B cell (primary cell): ENCODE results near the gene FGD4. TPM values are rescaled to one million over a fixed set of nuclear protein-coding genes. Genes with fewer than 3 reads are reported as not detected.

Source experiments
- ATAC-seq: fragments of 200-7000 bp; cut with Tn5 transposase; one replicate; pipeline ENCODE4 v1.10.0; 2021; ENCODE audit warnings: low read depth, mild to moderate bottlenecking, moderate number of reproducible peaks, moderate library complexity
- CTCF ChIA-PET: fragments of 350-600 bp; sonication (Branson Sonifier 250); formaldehyde crosslinking; loops from one replicate; lab custom pipeline; 2021; ENCODE audit warnings: antibody characterized with exemption, inconsistent platforms; lab: Charles Lee
- POLR2A ChIA-PET: fragments of 350-600 bp; sonication (Branson Sonifier 250); formaldehyde crosslinking; loops from one replicate; lab custom pipeline; 2021; ENCODE audit warnings: antibody characterized with exemption; lab: Charles Lee
- DNase-seq: peaks from one replicate; pipeline ENCODE4 v3.0.0; 2013
- H2AFZ ChIP-seq: 2 replicates; pipeline ENCODE4 v1.6.1; 2012; ENCODE audit warnings: mild to moderate bottlenecking, low read depth, low read length; ENCODE audit not compliant: insufficient read depth, poor library complexity, severe bottlenecking
- H3K27ac ChIP-seq, 2 donors: 1 replicate in 1 of 2; 2 replicates in 1 of 2; pipeline ENCODE4 v1.5.1; 2012 to 2013; ENCODE audit warnings: low read length in 2 of 2, mild to moderate bottlenecking in 2 of 2, moderate library complexity in 1 of 2
- H3K27me3 ChIP-seq, 4 experiments: fragments of 200-600 bp in 1 of 4; sonication (generic) in 1 of 4; replicated peaks in 1 of 4; 1 replicate in 2 of 4; 2 replicates in 2 of 4; pipeline versions ENCODE4 v1.6.1 to v1.7.0; 2013 to 2016; ENCODE audit warnings: low read length in 3 of 4, mild to moderate bottlenecking in 2 of 4, mixed read lengths in 1 of 4, moderate library complexity in 1 of 4; ENCODE audit not compliant: insufficient read depth in 4 of 4, control insufficient read depth in 3 of 4; ENCODE audit errors: control extremely low read depth in 1 of 4
- H3K36me3 ChIP-seq, 2 experiments: replicated peaks in 1 of 2; 1 replicate in 1 of 2; 2 replicates in 1 of 2; pipeline versions ENCODE4 v1.6.1 to v1.7.1; 2013; ENCODE audit warnings: low read length in 1 of 2; ENCODE audit not compliant: insufficient read depth in 2 of 2, control insufficient read depth in 1 of 2; ENCODE audit errors: control extremely low read depth in 1 of 2, extremely low read depth in 1 of 2
- H3K4me1 ChIP-seq, 2 donors: fragments of 200-600 bp in 1 of 2; sonication (generic) in 1 of 2; 1 replicate in 1 of 2; 2 replicates in 1 of 2; pipeline versions ENCODE4 v1.5.1 to v1.6.1; 2013 to 2017; ENCODE audit warnings: low read length in 2 of 2; ENCODE audit not compliant: control insufficient read depth in 2 of 2, insufficient read depth in 2 of 2
- H3K4me2 ChIP-seq: replicated peaks from 2 replicates; pipeline ENCODE3; 2012; ENCODE audit warnings: mild to moderate bottlenecking, low read depth, low read length; ENCODE audit not compliant: poor library complexity, severe bottlenecking
- H3K4me3 ChIP-seq, 5 experiments: fragments of 200-600 bp in 1 of 5; sonication (generic) in 1 of 5; 1 replicate in 3 of 5; 2 replicates in 2 of 5; pipeline versions ENCODE4 v1.5.1 to v1.7.0; 2011 to 2016; ENCODE audit warnings: low read length in 4 of 5, mild to moderate bottlenecking in 4 of 5, low read depth in 2 of 5, control low read depth in 1 of 5, moderate library complexity in 1 of 5; ENCODE audit not compliant: insufficient read depth in 1 of 5; ENCODE audit errors: control extremely low read depth in 1 of 5, extremely low read depth in 1 of 5
- H3K79me2 ChIP-seq: fragments of 200-600 bp; sonication (generic); one replicate; pipeline ENCODE4 v1.6.0; 2016; ENCODE audit warnings: low read length; ENCODE audit not compliant: control insufficient read depth, insufficient read depth
- H3K9ac ChIP-seq: fragments of 200-600 bp; sonication (generic); 2 replicates; pipeline ENCODE4 v1.6.1; 2017; ENCODE audit warnings: mild to moderate bottlenecking, low read length, moderate library complexity
- H3K9me3 ChIP-seq, 3 donors: one replicate each; pipeline versions ENCODE4 v1.6.1 to v1.7.1; 2013; ENCODE audit warnings: low read length in 2 of 3; ENCODE audit not compliant: control insufficient read depth in 2 of 3, insufficient read depth in 1 of 3; ENCODE audit errors: control extremely low read depth in 1 of 3
- H4K20me1 ChIP-seq: 2 replicates; pipeline ENCODE4 v1.6.0; 2012; ENCODE audit warnings: mild to moderate bottlenecking, low read length; ENCODE audit not compliant: insufficient read depth, control insufficient read depth, poor library complexity, severe bottlenecking
- H3K27ac Mint-ChIP-seq: one replicate; pipeline ENCODE4 v1.8.0; 2021; ENCODE audit warnings: mixed read lengths
- H3K27me3 Mint-ChIP-seq: one replicate; pipeline ENCODE4 v1.8.0; 2021; ENCODE audit warnings: mixed read lengths
- H3K4me1 Mint-ChIP-seq: one replicate; pipeline ENCODE4 v1.8.0; 2021; ENCODE audit warnings: mixed read lengths
- H3K4me3 Mint-ChIP-seq: one replicate; pipeline ENCODE4 v1.8.0; 2021; ENCODE audit warnings: mixed read lengths
- H3K9me3 Mint-ChIP-seq: one replicate; pipeline ENCODE4 v1.8.0; 2022; ENCODE audit warnings: mixed read lengths; ENCODE audit not compliant: insufficient read depth
- CTCF ChIP-seq: fragments of 200-600 bp; IDR thresholded peaks from one replicate; pipeline ENCODE4 v1.8.0; 2022; ENCODE audit warnings: antibody characterized with exemption, mild to moderate bottlenecking
- EZH2 ChIP-seq: IDR thresholded peaks from 2 replicates; pipeline ENCODE4 v1.6.1; 2012; ENCODE audit warnings: borderline replicate concordance, low read depth, mild to moderate bottlenecking, moderate library complexity, low read length; ENCODE audit not compliant: insufficient read depth, poor library complexity, severe bottlenecking
- WGBS: methylation state at CpG from one replicate; pipeline ENCODE4 v1.1.5; 2013; ENCODE audit warnings: missing lambda C conversion rate; ENCODE audit not compliant: insufficient coverage; 5-methylcytosine and 5-hydroxymethylcytosine counted together
- intact Hi-C: fragments of 100-400 bp; cut with micrococcal nuclease; formaldehyde crosslinking; loops from one replicate; pipeline ENCODE4 v1.10.0; 2022
- polyA plus RNA-seq: library from polyadenylated mRNA; depleted of rRNA; stranded (reverse); fragments of >200 nt; gene quantifications from 2 replicates; pipeline ENCODE4 v1.2.3, GENCODE V29; 2012
- total RNA-seq, 2 donors: library from RNA; stranded (reverse); fragments of 120-200 nt in 1 of 2; gene quantifications; 1 replicate in 1 of 2; 2 replicates in 1 of 2; pipeline versions ENCODE4 v1.2.3 to v1.2.4, GENCODE V29; 2013 to 2022

FGD4 gene
- total and polyA plus RNA-seq, 2 donors (not counting 1 experiment from before 2014, with no cell fraction given) = 2.1 to 2.8 TPM

- no peak overlapping the region for H3K27ac Mint-ChIP-seq
These were observed 210.6 kb downstream of the FGD4 start for GRCh38 chr12:32609966-32610365.

GRCh38 chr12:32611986-32612385, 212.6 kb downstream of the FGD4 start:
- Mint-ChIP-seq H3K27me3 (no peaks in the 10 kb centered on the region), H3K27ac (no peak overlapping the region), H3K4me3 (no peak overlapping the region), H3K4me1 (no peaks in the 10 kb centered on the region), H3K9me3 (no peaks in the 10 kb centered on the region)
- no peak overlapping the region for H3K27ac ChIP-seq
- 99% methylated on average over 11 of the region's 11 CpGs for WGBS
- H3K36me3 ChIP-seq = peaks cover 2% of the 10 kb centered on the region in 2 experiments
- H3K4me1 ChIP-seq = no peaks in the 10 kb centered on the region
- DNase-seq (no peak), ATAC-seq (no peak)
- no peak overlapping the region for H3K4me3 ChIP-seq
- no peaks in the 10 kb centered on the region for H3K79me2 ChIP-seq
- ChIA-PET CTCF (no interaction called here), POLR2A (interaction anchor here (0.7 kb wide), 1 partner anchor 965 kb away, joined by 3 read pairs; no protein-coding TSS in a partner anchor)
- H4K20me1 ChIP-seq = no peaks in the 10 kb centered on the region
- H3K9me3 ChIP-seq = no peaks in the 10 kb centered on the region
- H3K9ac ChIP-seq = no peak overlapping the region
- H3K27me3 ChIP-seq = no peaks in the 10 kb centered on the region
- TF ChIP-seq EZH2 (no peak), CTCF (no peak)
- intact Hi-C loops = no loop called here
- no peak overlapping the region for H2AFZ ChIP-seq
- no peak overlapping the region for H3K4me2 ChIP-seq

More at GRCh38 chr12:32609966-32610365, 210.6 kb downstream of the FGD4 start:
- POLR2A ChIA-PET = no interaction called here
- Histone ChIP-seq H3K27me3 (no peaks in the 10 kb centered on the region), H3K27ac (no peak overlapping the region), H3K9ac (no peak overlapping the region), H3K4me2 (no peak overlapping the region), H3K9me3 (no peaks in the 10 kb centered on the region), H3K36me3 (peaks cover 2% of the 10 kb centered on the region in 2 experiments), H2AFZ (no peak overlapping the region), H3K79me2 (no peaks in the 10 kb centered on the region), H3K4me1 (no peaks in the 10 kb centered on the region), H3K4me3 (no peak overlapping the region), H4K20me1 (no peaks in the 10 kb centered on the region)
- CTCF ChIA-PET = no interaction called here
- intact Hi-C loops = no loop called here
- no peaks in the 10 kb centered on the region for H3K27me3 Mint-ChIP-seq
- TF ChIP-seq EZH2 (no peak), CTCF (no peak)
- no CpG with 5 or more reads among the region's 1 CpG for WGBS
- no peaks in the 10 kb centered on the region for H3K9me3 Mint-ChIP-seq
- no peak overlapping the region for H3K4me3 Mint-ChIP-seq
- no peak for ATAC-seq
- H3K4me1 Mint-ChIP-seq = no peaks in the 10 kb centered on the region
- no peak for DNase-seq
